Mesothelial cell of epicardium (in vitro differentiated cells): ENCODE measurements around the gene CACNA1H. TPM values are rescaled to one million over a fixed set of nuclear protein-coding genes. Genes with fewer than 3 reads are reported as not detected.

Experiments used
- DNase-seq, 2 experiments: peaks; one replicate each; pipeline ENCODE4 v3.0.0; 2021; ENCODE audit warnings: low spot score in 2 of 2; ENCODE audit not compliant: unreplicated experiment in 2 of 2
- H3K27ac Mint-ChIP-seq: 2 replicates; pipeline ENCODE4 v1.8.0; 2021; ENCODE audit warnings: mixed read lengths
- H3K27me3 Mint-ChIP-seq: 2 replicates; pipeline ENCODE4 v1.8.0; 2021; ENCODE audit warnings: low read depth, mixed read lengths
- H3K36me3 Mint-ChIP-seq: 2 replicates; pipeline ENCODE4 v1.8.0; 2021; ENCODE audit warnings: mixed read lengths
- H3K4me1 Mint-ChIP-seq: 2 replicates; pipeline ENCODE4 v1.8.0; 2021; ENCODE audit warnings: mixed read lengths
- H3K4me3 Mint-ChIP-seq: 2 replicates; pipeline ENCODE4 v1.8.0; 2021; ENCODE audit warnings: mild to moderate bottlenecking, moderate library complexity, mixed read lengths
- H3K9me3 Mint-ChIP-seq: 2 replicates; pipeline ENCODE4 v1.8.0; 2021; ENCODE audit warnings: mixed read lengths
- total RNA-seq: library from RNA; stranded (reverse); gene quantifications from 3 replicates; pipeline ENCODE4 v1.2.1, GENCODE V29; 2021
- TF ChIP-seq, protein P1 (sequence below): fragments of 200-600 bp; sonication (generic); IDR thresholded peaks from one replicate; pipeline ENCODE4 v1.5.0; 2021; ENCODE audit warnings: antibody characterized with exemption; ENCODE audit not compliant: unreplicated experiment

The CACNA1H gene
- total RNA-seq, 1 donor from 2014 or later = 41.8 TPM

DNA sequence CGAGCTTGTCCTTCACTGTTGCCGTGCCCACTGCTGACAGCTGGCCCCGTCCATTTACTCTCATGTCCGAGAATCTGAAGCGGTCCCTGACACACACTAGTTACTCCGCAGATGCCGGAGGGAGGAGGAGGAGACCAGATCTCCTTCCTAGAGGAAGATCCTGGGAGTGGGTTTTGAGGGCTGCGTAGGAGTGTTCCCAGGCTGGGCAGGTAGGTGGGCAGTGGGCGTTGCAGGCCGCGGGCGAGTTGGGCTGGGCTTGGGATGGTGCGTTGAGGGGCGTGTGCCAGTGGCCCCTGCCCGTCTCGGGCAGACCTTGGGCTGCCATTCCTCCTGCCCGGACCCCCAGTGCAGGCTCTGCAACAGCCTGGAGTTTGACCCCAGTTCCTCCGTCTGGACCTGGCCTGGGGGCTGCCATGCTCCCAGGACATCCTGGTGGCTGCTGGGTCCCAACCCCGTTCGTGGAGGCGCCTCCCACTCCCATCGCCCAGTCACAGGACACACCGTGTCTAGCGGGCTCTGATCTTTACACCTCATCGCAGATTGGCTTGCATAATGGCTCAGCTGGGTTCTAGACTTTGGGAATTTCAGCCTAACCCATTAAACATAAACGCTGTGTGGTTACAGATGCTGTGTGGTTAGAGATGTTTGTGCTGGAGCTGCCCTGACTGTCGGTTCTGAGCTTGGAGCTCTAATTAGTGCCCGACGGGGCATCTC, 22.8 kb downstream of the CACNA1H start:
- Mint-ChIP-seq H3K4me1 (no peaks in the 10 kb centered on the region), H3K27ac (no peak overlapping the region), H3K27me3 (no peaks in the 10 kb centered on the region), H3K36me3 (no peaks in the 10 kb centered on the region), H3K9me3 (no peaks in the 10 kb centered on the region), H3K4me3 (no peak overlapping the region)
- DNase-seq = no peak
- TF ChIP-seq, protein P1, sequence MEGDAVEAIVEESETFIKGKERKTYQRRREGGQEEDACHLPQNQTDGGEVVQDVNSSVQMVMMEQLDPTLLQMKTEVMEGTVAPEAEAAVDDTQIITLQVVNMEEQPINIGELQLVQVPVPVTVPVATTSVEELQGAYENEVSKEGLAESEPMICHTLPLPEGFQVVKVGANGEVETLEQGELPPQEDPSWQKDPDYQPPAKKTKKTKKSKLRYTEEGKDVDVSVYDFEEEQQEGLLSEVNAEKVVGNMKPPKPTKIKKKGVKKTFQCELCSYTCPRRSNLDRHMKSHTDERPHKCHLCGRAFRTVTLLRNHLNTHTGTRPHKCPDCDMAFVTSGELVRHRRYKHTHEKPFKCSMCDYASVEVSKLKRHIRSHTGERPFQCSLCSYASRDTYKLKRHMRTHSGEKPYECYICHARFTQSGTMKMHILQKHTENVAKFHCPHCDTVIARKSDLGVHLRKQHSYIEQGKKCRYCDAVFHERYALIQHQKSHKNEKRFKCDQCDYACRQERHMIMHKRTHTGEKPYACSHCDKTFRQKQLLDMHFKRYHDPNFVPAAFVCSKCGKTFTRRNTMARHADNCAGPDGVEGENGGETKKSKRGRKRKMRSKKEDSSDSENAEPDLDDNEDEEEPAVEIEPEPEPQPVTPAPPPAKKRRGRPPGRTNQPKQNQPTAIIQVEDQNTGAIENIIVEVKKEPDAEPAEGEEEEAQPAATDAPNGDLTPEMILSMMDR = no peak

- Mint-ChIP-seq H3K4me1 (no peaks in the 10 kb centered on the region), H3K9me3 (no peaks in the 10 kb centered on the region), H3K27ac (no peak overlapping the region), H3K4me3 (no peak overlapping the region), H3K36me3 (no peaks in the 10 kb centered on the region), H3K27me3 (no peaks in the 10 kb centered on the region)
- TF ChIP-seq, protein P1 = no peak
- DNase-seq = no peak
Observed at GRCh38 chr16:1176280-1176897, 23.5 kb downstream of the CACNA1H start.

- Mint-ChIP-seq H3K27ac (no peak overlapping the region), H3K4me1 (peaks cover 5% of the 10 kb centered on the region), H3K4me3 (no peak overlapping the region), H3K36me3 (no peaks in the 10 kb centered on the region), H3K9me3 (no peaks in the 10 kb centered on the region), H3K27me3 (no peaks in the 10 kb centered on the region)
- TF ChIP-seq, protein P1 = no peak
- no peak for DNase-seq
Observed at GRCh38 chr16:1177053-1177452, 24.1 kb downstream of the CACNA1H start.

- no peaks in the 10 kb centered on the region for H3K9me3 Mint-ChIP-seq
- peaks cover 6% of the 10 kb centered on the region for H3K4me1 Mint-ChIP-seq
- DNase-seq = no peak
- no peak overlapping the region for H3K27ac Mint-ChIP-seq
- H3K36me3 Mint-ChIP-seq = no peaks in the 10 kb centered on the region
- no peak overlapping the region for H3K4me3 Mint-ChIP-seq
- TF ChIP-seq, protein P1 = no peak
- no peaks in the 10 kb centered on the region for H3K27me3 Mint-ChIP-seq
Observed at GRCh38 chr16:1177750-1178149, 24.8 kb downstream of the CACNA1H start.

DNA sequence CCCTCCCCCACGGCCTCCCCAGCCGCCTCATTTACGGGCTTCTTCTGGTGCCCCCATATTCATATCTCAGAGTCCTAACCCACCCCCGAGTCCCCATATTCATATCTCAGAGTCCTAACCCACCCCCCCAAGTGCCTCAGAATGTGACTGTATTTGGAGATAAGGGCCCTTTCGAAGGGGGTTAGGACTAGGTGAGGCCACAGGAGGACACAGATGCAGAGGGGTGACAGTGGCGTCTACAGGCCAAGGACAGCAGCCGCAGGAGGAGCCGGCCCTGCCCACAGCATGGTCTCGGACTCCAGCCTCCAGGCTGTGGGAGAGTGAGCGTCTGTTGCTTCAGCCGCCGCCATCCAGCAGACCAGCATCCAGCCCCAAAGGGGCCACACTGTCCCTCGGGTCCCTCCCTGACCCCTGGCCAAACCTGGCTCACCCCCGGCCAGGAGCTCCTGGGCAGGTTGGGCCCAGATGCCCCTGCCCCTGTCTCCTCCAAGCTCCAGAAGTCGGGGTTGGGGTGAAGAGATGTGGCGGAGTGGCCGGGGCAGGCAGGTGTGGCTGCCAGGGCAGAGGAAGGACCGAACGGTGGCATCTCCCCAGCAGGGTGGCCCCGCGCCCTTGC, 25.5 kb downstream of the CACNA1H start:
- no peaks in the 10 kb centered on the region for H3K27me3 Mint-ChIP-seq
- no peak overlapping the region for H3K27ac Mint-ChIP-seq
- H3K4me3 Mint-ChIP-seq = no peak overlapping the region
- DNase-seq = no peak
- no peaks in the 10 kb centered on the region for H3K9me3 Mint-ChIP-seq
- TF ChIP-seq, protein P1 = no peak
- H3K36me3 Mint-ChIP-seq = no peaks in the 10 kb centered on the region
- H3K4me1 Mint-ChIP-seq = peaks cover 6% of the 10 kb centered on the region
